SH-SY5Y (cell line): ENCODE results near the gene KDM1B.

Experiments used
- GATA2 ChIP-seq: IDR thresholded peaks from 2 replicates; pipeline ENCODE4 v1.6.1; 2011; ENCODE audit warnings: mild to moderate bottlenecking, low read depth, low read length
- GATA3 ChIP-seq: IDR thresholded peaks from 2 replicates; pipeline ENCODE4 v1.6.1; 2011; ENCODE audit warnings: low read depth, mild to moderate bottlenecking, low read length, moderate library complexity

Gene KDM1B

GRCh38 chr6:18139935-18140621, 15.1 kb upstream of the KDM1B start:
- TF ChIP-seq GATA2 = no peak
- TF ChIP-seq GATA3 = no peak

- no peak for TF ChIP-seq GATA3
- TF ChIP-seq GATA2 = no peak
These were observed 13.2 kb upstream of the KDM1B start for GRCh38 chr6:18141805-18142590.

DNA sequence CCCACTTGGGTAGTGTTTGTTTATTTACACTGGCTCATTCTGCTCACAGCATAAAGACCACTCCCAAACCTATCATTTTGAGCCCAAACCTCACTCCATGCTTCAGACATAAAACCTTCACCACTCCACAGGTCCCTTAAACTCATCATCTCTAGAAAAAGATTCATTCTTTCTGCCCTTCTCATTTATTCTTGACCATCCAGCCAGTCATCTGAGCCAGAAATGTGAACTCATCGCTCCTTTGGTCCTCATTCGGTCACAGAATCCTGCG, 12.7 kb upstream of the KDM1B start:
- no peak for TF ChIP-seq GATA3

- TF ChIP-seq GATA2 (no peak), GATA3 (no peak)
These were observed 8.1 kb upstream of the KDM1B start for GRCh38 chr6:18147160-18147559.

GRCh38 chr6:18147616-18148015, 7.6 kb upstream of the KDM1B start:
- no peak for TF ChIP-seq GATA2
- TF ChIP-seq GATA3 = no peak

- TF ChIP-seq GATA3 (no peak), GATA2 (no peak)
These were observed 6.8 kb upstream of the KDM1B start for GRCh38 chr6:18148304-18149025.

DNA sequence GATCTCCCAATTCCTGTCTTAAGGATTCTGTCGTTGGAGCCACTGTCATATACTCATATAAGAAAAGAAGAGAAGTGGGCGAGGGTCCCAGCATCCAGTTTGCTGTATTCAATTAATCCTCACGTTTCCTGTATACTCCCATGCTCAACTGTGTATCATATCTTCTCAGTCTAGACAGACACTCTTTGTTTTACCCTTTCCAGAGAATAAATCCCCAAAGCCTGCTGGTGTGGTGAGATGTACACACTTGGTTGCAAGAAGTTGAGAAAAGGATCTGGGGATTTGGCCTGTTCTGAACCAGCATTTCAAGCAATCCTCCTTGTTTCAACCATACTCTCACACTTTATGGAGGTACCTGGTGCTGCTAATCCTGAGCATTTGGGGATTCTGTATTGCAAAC, 3.4 kb upstream of the KDM1B start:
- TF ChIP-seq GATA3 (no peak), GATA2 (no peak)

DNA sequence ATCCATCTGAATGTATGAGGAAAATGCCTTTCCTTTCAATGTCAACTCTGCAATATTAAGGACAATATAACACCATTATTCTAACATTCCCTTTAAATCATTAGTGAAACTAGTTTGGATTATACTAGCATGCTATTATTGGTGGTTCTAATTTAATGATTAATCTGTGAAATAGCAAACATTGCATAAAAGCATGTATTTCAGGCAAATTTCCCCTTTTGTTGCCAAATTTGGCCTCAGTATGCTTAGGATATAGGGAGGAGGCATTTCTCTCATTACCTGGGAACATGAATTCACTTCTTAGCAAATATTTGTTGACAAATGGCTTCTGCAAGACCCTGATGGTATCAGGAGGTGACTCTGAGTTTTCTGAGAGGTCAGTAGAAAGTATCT, 1.9 kb upstream of the KDM1B start:
- TF ChIP-seq GATA2 (no peak), GATA3 (no peak)

DNA sequence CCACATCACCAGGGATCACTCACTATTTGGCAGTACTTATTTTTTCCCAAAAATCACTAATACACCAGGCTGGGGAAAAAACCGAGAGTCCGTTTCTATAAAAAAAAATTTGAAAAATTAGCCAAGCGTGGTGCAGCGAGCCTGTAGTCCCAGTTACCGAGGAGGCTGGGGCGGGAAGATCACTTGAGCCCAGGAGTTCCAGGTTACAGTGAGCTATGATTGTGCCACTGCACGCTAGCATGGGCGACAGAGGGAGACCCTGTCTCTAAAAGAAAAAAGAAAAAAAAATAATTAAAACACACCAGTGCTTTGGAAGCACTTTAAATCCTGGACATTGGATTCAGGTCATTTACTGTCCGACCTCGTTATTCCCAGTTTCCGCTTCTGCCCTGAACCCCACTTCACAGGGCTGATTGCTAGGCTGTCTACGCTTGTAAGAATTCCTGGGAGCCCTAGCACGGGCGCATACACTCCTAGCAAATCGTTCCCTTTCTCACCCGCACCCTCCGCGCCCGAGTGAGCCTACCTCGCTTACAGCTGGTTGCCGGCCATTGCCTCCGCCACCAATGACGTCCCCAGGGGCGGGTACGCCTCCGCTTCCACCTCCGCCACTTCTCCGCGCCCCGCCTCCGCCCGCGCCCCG, 594 bp upstream of the KDM1B start, which contains the start of gene TPMT:
TPMT (minus strand) TSS at position 571 of the 643 bp plus-strand sequence. CDS start 5,950 bp downstream, outside the sequence.
- no peak for TF ChIP-seq GATA2
- TF ChIP-seq GATA3 = no peak

DNA sequence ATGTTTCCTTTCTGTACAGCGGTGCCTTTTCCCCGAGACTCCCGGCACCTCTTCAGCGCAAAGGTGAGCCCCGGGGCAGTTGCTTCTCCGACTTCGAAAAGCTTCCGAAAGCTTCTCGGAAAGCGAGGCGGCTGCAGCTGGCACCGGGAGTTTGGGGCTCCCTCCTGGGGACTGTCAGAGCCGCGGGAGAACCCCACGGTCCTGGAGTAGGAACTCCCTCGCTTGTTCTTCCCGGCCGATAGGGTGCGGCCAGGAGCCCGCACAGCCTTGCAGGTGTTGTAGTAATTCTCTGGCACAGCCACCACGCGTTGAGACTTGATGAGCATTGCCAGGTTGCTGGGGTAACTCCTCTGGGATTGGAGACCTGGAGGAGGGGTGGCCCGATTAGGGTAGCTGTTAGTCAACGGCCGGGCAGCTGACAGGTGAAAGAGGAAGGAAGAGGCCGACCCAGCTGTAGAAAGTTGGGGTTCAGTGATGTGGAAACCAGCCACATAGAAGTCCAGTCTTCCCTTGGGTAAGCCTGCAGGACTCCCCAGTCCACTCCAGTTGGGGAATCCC, 721 bp downstream of the KDM1B start:
- TF ChIP-seq GATA2 (no peak), GATA3 (no peak)

GRCh38 chr6:18160911-18161310, 5.7 kb downstream of the KDM1B start:
- TF ChIP-seq GATA2 (no peak), GATA3 (no peak)

GRCh38 chr6:18161431-18161830, 6.2 kb downstream of the KDM1B start:
- TF ChIP-seq GATA3 (no peak), GATA2 (no peak)

- no peak for TF ChIP-seq GATA3
These were observed 7.2 kb downstream of the KDM1B start for GRCh38 chr6:18162401-18162800.

GRCh38 chr6:18165751-18166150, 10.5 kb downstream of the KDM1B start:
- no peak for TF ChIP-seq GATA2
- no peak for TF ChIP-seq GATA3
